ENCODE data around the gene ZNF184. TPM values are rescaled to one million over a fixed set of nuclear protein-coding genes. Genes with fewer than 3 reads are reported as not detected.

Gene ZNF184
- total RNA-seq, 4 donors from 2014 or later, result 2.5 to 9.3 (median 5.5) TPM

- TF ChIP-seq, protein P1, sequence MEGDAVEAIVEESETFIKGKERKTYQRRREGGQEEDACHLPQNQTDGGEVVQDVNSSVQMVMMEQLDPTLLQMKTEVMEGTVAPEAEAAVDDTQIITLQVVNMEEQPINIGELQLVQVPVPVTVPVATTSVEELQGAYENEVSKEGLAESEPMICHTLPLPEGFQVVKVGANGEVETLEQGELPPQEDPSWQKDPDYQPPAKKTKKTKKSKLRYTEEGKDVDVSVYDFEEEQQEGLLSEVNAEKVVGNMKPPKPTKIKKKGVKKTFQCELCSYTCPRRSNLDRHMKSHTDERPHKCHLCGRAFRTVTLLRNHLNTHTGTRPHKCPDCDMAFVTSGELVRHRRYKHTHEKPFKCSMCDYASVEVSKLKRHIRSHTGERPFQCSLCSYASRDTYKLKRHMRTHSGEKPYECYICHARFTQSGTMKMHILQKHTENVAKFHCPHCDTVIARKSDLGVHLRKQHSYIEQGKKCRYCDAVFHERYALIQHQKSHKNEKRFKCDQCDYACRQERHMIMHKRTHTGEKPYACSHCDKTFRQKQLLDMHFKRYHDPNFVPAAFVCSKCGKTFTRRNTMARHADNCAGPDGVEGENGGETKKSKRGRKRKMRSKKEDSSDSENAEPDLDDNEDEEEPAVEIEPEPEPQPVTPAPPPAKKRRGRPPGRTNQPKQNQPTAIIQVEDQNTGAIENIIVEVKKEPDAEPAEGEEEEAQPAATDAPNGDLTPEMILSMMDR (IDR thresholded peaks at IDR 0.05), result no peak
- ATAC-seq (ENCODE audit: low FRiP score) (no peak), DNase-seq (ENCODE audit: low spot score) (no peak)
These were observed 71.8 kb downstream of the ZNF184 start for GRCh38 chr6:27400877-27401642.

Small RNAs within 50 kb of the gene (small RNA-seq; reads per million reads assigned to genes)
- gene AL021918.1, result not detected
- gene AL021918.2, result not detected
- gene MCFD2P1, result not detected

Other genes starting within 250 kb of the ZNF184 start
- 1 to 10 TPM in 1 of 4 donors, under 1 TPM in 1, not detected in 2; 0.84 to 2.5 TPM for gene PRSS16, start 225.4 kb downstream of the ZNF184 start, total RNA-seq
- gene POM121L2, start 160.8 kb downstream of the ZNF184 start, total RNA-seq, result not detected
- 1 to 10 TPM in 3 of 4 donors, under 1 TPM in 1; 0.60 to 4.5 (median 1.7) TPM for gene ZNF391, start 84.3 kb downstream of the ZNF184 start, total RNA-seq

Data from omental fat pad (tissue), 4 donors.